NT2/D1 (cell line): ENCODE measurements around the gene ACAT1.

Experiments
- SUZ12 ChIP-seq: IDR thresholded peaks from 2 replicates; pipeline ENCODE4 v1.6.1; 2011; ENCODE audit not compliant: insufficient read length, insufficient read depth; ENCODE audit errors: extremely low read depth
- YY1 ChIP-seq: IDR thresholded peaks from 2 replicates; pipeline ENCODE4 v1.6.1; 2011; ENCODE audit not compliant: insufficient read length, insufficient read depth
- ZNF274 ChIP-seq: IDR thresholded peaks from 2 replicates; pipeline ENCODE4 v1.6.1; 2011; ENCODE audit warnings: mild to moderate bottlenecking, low read depth, low read length

DNA sequence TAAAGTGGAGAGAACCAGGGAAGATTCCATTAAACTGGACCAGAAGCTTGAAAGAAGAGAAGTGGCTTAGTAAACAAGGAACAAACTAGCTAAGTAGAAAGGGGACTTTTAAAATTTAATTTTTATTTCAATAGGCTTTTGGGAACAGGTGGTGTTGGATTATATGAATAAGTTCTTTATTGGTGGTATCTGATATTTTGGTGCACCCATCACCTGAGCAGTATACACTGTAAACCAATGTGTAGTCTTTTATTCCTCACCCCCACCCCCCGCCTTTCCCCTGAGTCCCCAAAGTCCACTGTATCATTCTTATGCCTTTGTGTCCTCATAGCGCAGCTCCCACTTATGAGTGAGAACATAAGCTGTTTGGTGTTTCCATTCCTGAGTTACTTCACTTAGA is 7.4 kb downstream of the ACAT1 start:
- TF ChIP-seq ZNF274, result no peak
- no peak for TF ChIP-seq YY1
- TF ChIP-seq SUZ12, result no peak
